NK-92 (cell line): ENCODE results near the gene RAB36.

Source experiments
- DNase-seq: peaks from one replicate; lab custom pipeline; 2025; ENCODE audit not compliant: unreplicated experiment; lab: John Stamatoyannopoulos, UW

The RAB36 gene

GRCh38 chr22:23157560-23158515 is 12.6 kb downstream of the RAB36 start:
- no peak for DNase-seq

- DNase-seq, result no peak
Observed at GRCh38 chr22:23158516-23159290, 13.4 kb downstream of the RAB36 start.

- DNase-seq, result no peak
Observed at GRCh38 chr22:23159291-23159630, 14.0 kb downstream of the RAB36 start.

- no peak for DNase-seq
Observed at GRCh38 chr22:23161029-23161428, 15.8 kb downstream of the RAB36 start.

- DNase-seq, result no peak
Observed at GRCh38 chr22:23161574-23161973, 16.3 kb downstream of the RAB36 start.

- no peak for DNase-seq
Observed at GRCh38 chr22:23163665-23164064, 18.4 kb downstream of the RAB36 start.

GRCh38 chr22:23164091-23164490 is 18.8 kb downstream of the RAB36 start:
- no peak for DNase-seq

GRCh38 chr22:23166042-23166831 is 21.0 kb downstream of the RAB36 start:
- DNase-seq, result no peak

GRCh38 chr22:23166841-23167616 is 21.8 kb downstream of the RAB36 start:
- DNase-seq, result no peak

- DNase-seq, result no peak
Observed at GRCh38 chr22:23168391-23169042, 23.2 kb downstream of the RAB36 start.

GRCh38 chr22:23169043-23169406 is 23.7 kb downstream of the RAB36 start:
- DNase-seq, result no peak

- no peak for DNase-seq
Observed at GRCh38 chr22:23175817-23176644, 30.8 kb downstream of the RAB36 start.

- no peak for DNase-seq
Observed at GRCh38 chr22:23176645-23177027, 31.4 kb downstream of the RAB36 start.

GRCh38 chr22:23177197-23177596 is 31.9 kb downstream of the RAB36 start:
- DNase-seq, result no peak

GRCh38 chr22:23178512-23179254 is 33.4 kb downstream of the RAB36 start:
- no peak for DNase-seq

- no peak for DNase-seq
Observed at GRCh38 chr22:23179381-23180299, 34.4 kb downstream of the RAB36 start.

GRCh38 chr22:23180301-23180892 is 35.1 kb downstream of the RAB36 start, which contains the start of gene BCR:
TSS of gene BCR (plus strand) at chr22:23180509. CDS start at chr22:23180961, 452 bp downstream.
- no peak for DNase-seq
